DOHH2 (cell line): Measurements from ENCODE around the gene DLST.

Source experiments
- H3F3A ChIP-seq: fragments of 200-600 bp; sonication (generic), shearing (Covaris generic); 2 replicates; pipeline ENCODE4 v1.6.0; 2016; ENCODE audit warnings: antibody characterized with exemption, mild to moderate bottlenecking; ENCODE audit not compliant: control insufficient read depth, insufficient read depth
- H3K27ac ChIP-seq: fragments of 200-600 bp; sonication (generic); 2 replicates; pipeline ENCODE4 v1.5.1; 2014; ENCODE audit warnings: low read depth, mild to moderate bottlenecking, low read length, moderate library complexity
- H3K27me3 ChIP-seq: fragments of 200-600 bp; sonication (generic); 2 replicates; pipeline ENCODE4 v1.6.1; 2014; ENCODE audit warnings: mild to moderate bottlenecking, low read length, mixed read lengths; ENCODE audit not compliant: control insufficient read depth
- H3K36me3 ChIP-seq: fragments of 200-600 bp; sonication (generic); 2 replicates; pipeline ENCODE4 v1.6.1; 2014; ENCODE audit warnings: mild to moderate bottlenecking, low read length, moderate library complexity, mixed read lengths; ENCODE audit not compliant: control insufficient read depth
- H3K4me1 ChIP-seq: fragments of 200-600 bp; sonication (generic); 2 replicates; pipeline ENCODE4 v1.6.1; 2014; ENCODE audit warnings: mild to moderate bottlenecking, low read length, mixed read lengths; ENCODE audit not compliant: control insufficient read depth
- H3K4me2 ChIP-seq: fragments of 200-600 bp; sonication (generic); 2 replicates; pipeline ENCODE4 v1.6.0; 2014; ENCODE audit warnings: mild to moderate bottlenecking, low read length, moderate library complexity
- H3K4me3 ChIP-seq: fragments of 200-600 bp; sonication (generic); 2 replicates; pipeline ENCODE4 v1.5.1; 2014; ENCODE audit warnings: mild to moderate bottlenecking, low read length, mixed read lengths
- H3K79me2 ChIP-seq: fragments of 200-600 bp; sonication (generic); 2 replicates; pipeline ENCODE4 v1.6.1; 2014; ENCODE audit warnings: mild to moderate bottlenecking, low read length, mixed read lengths; ENCODE audit not compliant: control insufficient read depth
- H3K9me2 ChIP-seq: fragments of 200-600 bp; sonication (generic); replicated peaks from 2 replicates; pipeline ENCODE4 v1.6.1; 2014; ENCODE audit warnings: mild to moderate bottlenecking, low read length, mixed read lengths; ENCODE audit not compliant: control insufficient read depth
- H3K9me3 ChIP-seq: fragments of 200-600 bp; sonication (generic); 2 replicates; pipeline ENCODE4 v1.6.1; 2014; ENCODE audit warnings: antibody characterized with exemption, low read length, mixed read lengths; ENCODE audit not compliant: control insufficient read depth, insufficient read depth
- H4K20me1 ChIP-seq: fragments of 200-600 bp; sonication (generic); 2 replicates; pipeline ENCODE4 v1.6.0; 2014; ENCODE audit warnings: low read depth, mild to moderate bottlenecking, antibody characterized with exemption, low read length, moderate library complexity; ENCODE audit not compliant: control insufficient read depth, insufficient read depth
- CTCF ChIP-seq: fragments of 200-600 bp; sonication (generic); IDR thresholded peaks from one replicate; pipeline ENCODE4 v1.5.1; 2014; ENCODE audit warnings: antibody characterized with exemption, mild to moderate bottlenecking, low read depth, low read length; ENCODE audit not compliant: poor library complexity, severe bottlenecking
- EZH2phosphoT487 ChIP-seq: fragments of 200-600 bp; sonication (generic); IDR thresholded peaks from 2 replicates; pipeline ENCODE4 v1.6.1; 2017; ENCODE audit warnings: borderline replicate concordance, mild to moderate bottlenecking, antibody characterized with exemption, low read length, moderate library complexity, mixed read lengths

Gene DLST

GRCh38 chr14:74948228-74949175 is 66.8 kb downstream of the DLST start:
- Histone ChIP-seq H3K4me1 (peaks cover 16% of the 10 kb centered on the region), H3K27me3 (no peaks in the 10 kb centered on the region), H3K9me2 (no peaks in the 10 kb centered on the region), H3K79me2 (no peaks in the 10 kb centered on the region), H3K36me3 (no peaks in the 10 kb centered on the region), H3K27ac (no peak overlapping the region), H3K4me3 (no peak overlapping the region), H3K9me3 (no peaks in the 10 kb centered on the region), H3K4me2 (no peak overlapping the region), H3F3A (peaks cover 3% of the 10 kb centered on the region; the same call in 1 of the 2 replicates), H4K20me1 (no peaks in the 10 kb centered on the region)
- TF ChIP-seq CTCF (no peak), EZH2phosphoT487 (no peak)

GRCh38 chr14:74949191-74949601 is 67.5 kb downstream of the DLST start:
- Histone ChIP-seq H3K9me3 (no peaks in the 10 kb centered on the region), H3K36me3 (no peaks in the 10 kb centered on the region), H3F3A (no peaks in the 10 kb centered on the region), H3K9me2 (no peaks in the 10 kb centered on the region), H3K4me1 (peaks cover 13% of the 10 kb centered on the region), H4K20me1 (no peaks in the 10 kb centered on the region), H3K27me3 (no peaks in the 10 kb centered on the region), H3K4me2 (no peak overlapping the region), H3K79me2 (no peaks in the 10 kb centered on the region), H3K27ac (no peak overlapping the region), H3K4me3 (no peak overlapping the region)
- TF ChIP-seq EZH2phosphoT487 (no peak), CTCF (no peak)

- H3K4me3 ChIP-seq = no peak overlapping the region
- no peak overlapping the region for H3K4me2 ChIP-seq
- no peaks in the 10 kb centered on the region for H4K20me1 ChIP-seq
- no peaks in the 10 kb centered on the region for H3K36me3 ChIP-seq
- no peak overlapping the region for H3K27ac ChIP-seq
- H3K9me2 ChIP-seq = no peaks in the 10 kb centered on the region
- no peaks in the 10 kb centered on the region for H3F3A ChIP-seq
- no peaks in the 10 kb centered on the region for H3K9me3 ChIP-seq
- H3K79me2 ChIP-seq = no peaks in the 10 kb centered on the region
- H3K4me1 ChIP-seq = peaks cover 15% of the 10 kb centered on the region
- H3K27me3 ChIP-seq = peaks cover 3% of the 10 kb centered on the region
- TF ChIP-seq EZH2phosphoT487 = no peak
- no peak for TF ChIP-seq CTCF
Measured at GRCh38 chr14:74949859-74950573, 68.3 kb downstream of the DLST start.
